Neural cell (in vitro differentiated cells): ENCODE results near the gene FNBP1.

ENCODE experiments used
- CTCF ChIP-seq: fragments of 450-650 bp; IDR thresholded peaks from 2 replicates; pipeline ENCODE4 v1.5.1; 2014; ENCODE audit warnings: antibody characterized with exemption, mild to moderate bottlenecking, moderate library complexity; ENCODE audit not compliant: poor library complexity, severe bottlenecking
- EP300 ChIP-seq: fragments of 450-650 bp; conservative IDR thresholded peaks from 2 replicates; pipeline ENCODE4 v1.6.1; 2014; ENCODE audit warnings: antibody characterized with exemption, mild to moderate bottlenecking, moderate library complexity; ENCODE audit not compliant: poor library complexity, severe bottlenecking
- EZH2 ChIP-seq: fragments of 200-600, 300-800 bp; shearing (Covaris generic), sonication (generic); IDR thresholded peaks from 2 replicates; pipeline ENCODE4 v1.6.1; 2014; ENCODE audit warnings: antibody characterized with exemption, low read length, borderline replicate concordance, mild to moderate bottlenecking; ENCODE audit not compliant: insufficient read depth, poor library complexity, severe bottlenecking
- MXI1 ChIP-seq: fragments of 450-650 bp; conservative IDR thresholded peaks from 2 replicates; pipeline ENCODE4 v1.6.1; 2014; ENCODE audit warnings: antibody characterized with exemption, mild to moderate bottlenecking; ENCODE audit not compliant: poor library complexity, severe bottlenecking
- POLR2AphosphoS5 ChIP-seq: IDR thresholded peaks from 2 replicates; pipeline ENCODE4 v1.6.1; 2012

- TF ChIP-seq POLR2AphosphoS5 = no peak
- TF ChIP-seq CTCF = no peak
- TF ChIP-seq MXI1 = no peak
- TF ChIP-seq EZH2 = no peak
- no peak for TF ChIP-seq EP300
Measured at GRCh38 chr9:129987941-129988340, 55.0 kb downstream of the FNBP1 start.
